H1 (cell line): ENCODE measurements around the gene AGPAT4. TPM values are rescaled to one million over a fixed set of nuclear protein-coding genes. Genes with fewer than 3 reads are reported as not detected.

ENCODE experiments used
- CTCF ChIA-PET: fragments of 300-600 bp; sonication (Branson Sonifier 250); formaldehyde crosslinking; loops from one replicate; lab custom pipeline; 2021; ENCODE audit not compliant: partially characterized antibody; lab: Charles Lee
- POLR2A ChIA-PET: fragments of 300-600 bp; sonication (Branson Sonifier 250); formaldehyde crosslinking; loops from one replicate; lab custom pipeline; 2021; ENCODE audit warnings: inconsistent platforms; ENCODE audit not compliant: partially characterized antibody; lab: Charles Lee
- DNase-seq, 2 experiments: peaks; one replicate each; pipeline versions ENCODE4 v3.0.0 to v3.0.0-alpha.2; 2010 to 2022; ENCODE audit warnings: low spot score in 2 of 2, low read depth in 1 of 2, mixed read lengths in 1 of 2
- FAIRE-seq: peaks from 2 replicates; lab custom pipeline; 2011; peaks lifted over from hg19 to GRCh38; lab: Jason Lieb, UNC
- H2AFZ ChIP-seq: 2 replicates; pipeline ENCODE4 v1.8.1; 2012; ENCODE audit warnings: low read length, inconsistent platforms
- H2AK5ac ChIP-seq: 2 replicates; pipeline ENCODE4 v1.6.1; 2013; ENCODE audit warnings: low read depth, low read length
- H2BK120ac ChIP-seq: replicated peaks from 2 replicates; pipeline ENCODE3; 2013; ENCODE audit warnings: low read depth, low read length, inconsistent platforms
- H2BK12ac ChIP-seq: 2 replicates; pipeline ENCODE4 v1.6.1; 2013; ENCODE audit warnings: low read depth, low read length
- H2BK15ac ChIP-seq: 2 replicates; pipeline ENCODE4 v1.6.1; 2013; ENCODE audit warnings: low read length
- H2BK20ac ChIP-seq: 2 replicates; pipeline ENCODE4 v1.6.1; 2013; ENCODE audit warnings: low read length
- H2BK5ac ChIP-seq: 2 replicates; pipeline ENCODE4 v1.6.1; 2013; ENCODE audit warnings: low read depth, low read length
- H3K14ac ChIP-seq: 2 replicates; pipeline ENCODE4 v1.6.1; 2013; ENCODE audit warnings: inconsistent platforms; ENCODE audit not compliant: insufficient read length
- H3K18ac ChIP-seq: 2 replicates; pipeline ENCODE4 v1.6.1; 2013; ENCODE audit warnings: low read length; ENCODE audit errors: extremely low read depth
- H3K23ac ChIP-seq: 2 replicates; pipeline ENCODE4 v1.6.1; 2013; ENCODE audit warnings: inconsistent platforms; ENCODE audit not compliant: insufficient read length
- H3K23me2 ChIP-seq: 2 replicates; pipeline ENCODE4 v1.6.1; 2013; ENCODE audit warnings: low read depth, low read length
- H3K27ac ChIP-seq: 2 replicates; pipeline ENCODE4 v1.6.1; 2011; ENCODE audit warnings: low read depth, low read length, inconsistent platforms
- H3K27me3 ChIP-seq, 4 experiments: replicated peaks in 1 of 4; 1 replicate in 1 of 4; 2 replicates in 3 of 4; pipeline versions ENCODE4 v1.6.1 to v1.8.1; 2011 to 2013; ENCODE audit warnings: low read length in 3 of 4, mild to moderate bottlenecking in 3 of 4, inconsistent platforms in 2 of 4, mixed read lengths in 2 of 4, moderate library complexity in 1 of 4; ENCODE audit not compliant: control insufficient read depth in 3 of 4, insufficient read depth in 3 of 4; ENCODE audit errors: extremely low read depth in 1 of 4
- H3K36me3 ChIP-seq, 4 experiments: 2 replicates each; pipeline versions ENCODE4 v1.6.1 to v1.8.1; 2011 to 2013; ENCODE audit warnings: mild to moderate bottlenecking in 4 of 4, low read length in 3 of 4, moderate library complexity in 2 of 4, control low read depth in 1 of 4, inconsistent platforms in 1 of 4; ENCODE audit not compliant: insufficient read depth in 4 of 4, control insufficient read depth in 2 of 4
- H3K4ac ChIP-seq: replicated peaks from 2 replicates; pipeline ENCODE3; 2013; ENCODE audit warnings: low read length, low read depth, mixed read lengths, inconsistent platforms; ENCODE audit not compliant: insufficient read length
- H3K4me1 ChIP-seq, 4 experiments: replicated peaks in 1 of 4; 1 replicate in 1 of 4; 2 replicates in 3 of 4; pipeline versions ENCODE4 v1.6.1 to v1.8.1; 2011 to 2013; ENCODE audit warnings: low read length in 3 of 4, inconsistent platforms in 2 of 4, mixed read lengths in 1 of 4; ENCODE audit not compliant: insufficient read depth in 4 of 4, control insufficient read depth in 3 of 4
- H3K4me2 ChIP-seq, 2 experiments: 2 replicates each; pipeline versions ENCODE4 v1.6.1 to v1.8.1; 2011 to 2013; ENCODE audit warnings: low read depth in 2 of 2, low read length in 2 of 2, control low read depth in 1 of 2, inconsistent platforms in 1 of 2, mild to moderate bottlenecking in 1 of 2; ENCODE audit not compliant: insufficient read depth in 1 of 2
- H3K4me3 ChIP-seq, 4 experiments: fragments of 200-600, 300-600 bp in 1 of 4; sonication (generic), shearing (Covaris generic), sonication (Bioruptor Twin) in 1 of 4; 2 replicates each; pipeline versions ENCODE4 v1.5.1 to v1.8.1; 2011 to 2016; ENCODE audit warnings: low read length in 4 of 4, low read depth in 3 of 4, control low read depth in 2 of 4, inconsistent platforms in 2 of 4, mild to moderate bottlenecking in 2 of 4, mixed read lengths in 1 of 4, moderate library complexity in 1 of 4; ENCODE audit not compliant: insufficient read depth in 2 of 4; ENCODE audit errors: extremely low read depth in 1 of 4
- H3K56ac ChIP-seq: replicated peaks from 2 replicates; pipeline ENCODE3; 2013; ENCODE audit warnings: low read depth, mild to moderate bottlenecking, mixed read lengths, low read length, inconsistent platforms; ENCODE audit not compliant: insufficient read length
- H3K79me1 ChIP-seq: 2 replicates; pipeline ENCODE4 v1.6.1; 2013; ENCODE audit warnings: low read depth, low read length, control low read depth
- H3K79me2 ChIP-seq, 2 experiments: 2 replicates each; pipeline versions ENCODE4 v1.6.1 to v1.8.1; 2012 to 2013; ENCODE audit warnings: low read length in 2 of 2, mild to moderate bottlenecking in 2 of 2, inconsistent platforms in 1 of 2; ENCODE audit not compliant: insufficient read depth in 2 of 2, control insufficient read depth in 1 of 2
- H3K9ac ChIP-seq, 4 experiments: replicated peaks in 1 of 4; 1 replicate in 1 of 4; 2 replicates in 3 of 4; pipeline versions ENCODE4 v1.6.1 to v1.8.1; 2011 to 2013; ENCODE audit warnings: low read depth in 3 of 4, low read length in 3 of 4, control low read depth in 2 of 4, mild to moderate bottlenecking in 2 of 4, moderate library complexity in 2 of 4, inconsistent platforms in 1 of 4; ENCODE audit errors: extremely low read depth in 1 of 4
- H3K9me3 ChIP-seq, 2 experiments: 2 replicates each; pipeline versions ENCODE4 v1.6.1 to v1.8.1; 2012 to 2013; ENCODE audit warnings: mild to moderate bottlenecking in 2 of 2, moderate library complexity in 2 of 2, control low read depth in 1 of 2, inconsistent platforms in 1 of 2, low read depth in 1 of 2, low read length in 1 of 2, mixed read lengths in 1 of 2; ENCODE audit not compliant: insufficient read depth in 2 of 2
- H4K20me1 ChIP-seq, 2 experiments: replicated peaks in 1 of 2; 2 replicates each; pipeline versions ENCODE3 to v1.8.1; 2011 to 2013; ENCODE audit warnings: inconsistent platforms in 2 of 2, low read length in 2 of 2, mild to moderate bottlenecking in 1 of 2; ENCODE audit not compliant: insufficient read depth in 2 of 2, control insufficient read depth in 1 of 2
- H4K5ac ChIP-seq: 2 replicates; pipeline ENCODE4 v1.6.1; 2013; ENCODE audit warnings: low read length, low read depth, mixed read lengths, inconsistent platforms; ENCODE audit not compliant: insufficient read length
- H4K8ac ChIP-seq: 2 replicates; pipeline ENCODE4 v1.8.0; 2013; ENCODE audit warnings: mild to moderate bottlenecking, moderate library complexity, low read length, inconsistent platforms; ENCODE audit not compliant: insufficient read depth; ENCODE audit errors: extremely low read depth
- H4K91ac ChIP-seq: replicated peaks from 2 replicates; pipeline ENCODE3; 2013; ENCODE audit warnings: low read length, mixed read lengths, inconsistent platforms; ENCODE audit not compliant: insufficient read length
- CHD2 ChIP-seq: IDR thresholded peaks from 2 replicates; pipeline ENCODE4 v1.6.1; 2012; ENCODE audit warnings: low read length, improper control_type of control experiment
- KDM1A ChIP-seq: fragments of 200-600, 300-600 bp; sonication (generic); IDR thresholded peaks from 2 replicates; pipeline ENCODE4 v1.7.1; 2016; ENCODE audit warnings: mild to moderate bottlenecking, low read length, borderline replicate concordance
- SIRT6 ChIP-seq: IDR thresholded peaks from one replicate; pipeline ENCODE4 v1.7.1; 2012; ENCODE audit warnings: low read length, inconsistent platforms
- SUZ12 ChIP-seq: fragments of 200-600 bp; sonication (generic); IDR thresholded peaks from 2 replicates; pipeline ENCODE4 v1.6.1; 2012; ENCODE audit warnings: mild to moderate bottlenecking, inconsistent platforms, low read length, moderate library complexity, mixed read lengths
- TEAD4 ChIP-seq: IDR thresholded peaks from 2 replicates; pipeline ENCODE4 v1.6.1; 2012; ENCODE audit warnings: low read depth, low read length, inconsistent platforms, mixed read lengths
- WGBS, 2 experiments: shearing (Covaris generic) in 1 of 2; methylation state at CpG; one replicate each; pipeline versions ENCODE4 v1.1.6 to v1.1.7; 2013 to 2015; ENCODE audit warnings: low lambda C conversion rate in 2 of 2, mixed read lengths in 2 of 2, inconsistent platforms in 1 of 2, low coverage in 1 of 2, missing lambda C conversion rate in 1 of 2; ENCODE audit not compliant: insufficient replicate concordance in 2 of 2, insufficient coverage in 1 of 2, insufficient read length in 1 of 2; ENCODE audit errors: extremely low coverage in 1 of 2, missing lambda C conversion rate in 1 of 2; 5-methylcytosine and 5-hydroxymethylcytosine counted together
- polyA plus RNA-seq, 7 experiments: library from polyadenylated mRNA; depleted of rRNA in 3 of 7; stranded (reverse) in 5 of 7; unstranded in 2 of 7; fragments of >200 nt in 5 of 7; fragments of 200-250 nt in 2 of 7; gene quantifications; 1 replicate in 5 of 7; 2 replicates in 1 of 7; 4 replicates in 1 of 7; pipeline versions ENCODE4 v1.2.1 to v1.2.3, GENCODE V29; 2011 to 2013; ENCODE audit warnings: missing spikeins in 2 of 7, mixed read lengths in 2 of 7
- total RNA-seq: library from RNA; stranded (reverse); fragmentation: NEBNext Ultra II Directional; extraction: Animal tissue kit (Norgen Biotek cat#: 25700); gene quantifications from 2 replicates; pipeline ENCODE4 v1.2.1, GENCODE V29; 2021

AGPAT4 gene
- total and polyA plus RNA-seq, 2 of the 8 experiments (the other 6 are each of a cell fraction or from before 2014, with no cell fraction given) = 13.5 to 23.8 TPM

DNA sequence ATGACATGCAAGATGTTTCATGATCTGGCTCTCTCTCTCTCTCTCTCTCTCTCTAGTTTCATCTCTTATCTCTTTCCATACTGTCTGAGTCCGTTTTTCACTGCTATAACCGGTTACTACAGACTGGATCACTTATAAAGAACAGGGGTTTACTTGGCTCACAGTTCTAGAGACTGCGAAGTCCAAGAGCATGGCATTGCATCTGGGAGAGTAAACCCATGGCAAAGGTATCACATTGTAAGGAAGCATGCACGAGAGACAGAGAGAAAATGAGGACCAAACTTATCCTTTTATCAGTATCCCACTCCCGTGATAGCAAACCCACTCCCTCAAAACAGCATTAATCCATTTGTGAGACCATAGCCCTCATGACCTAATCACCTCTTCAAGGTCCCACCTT, 7.2 kb upstream of the AGPAT4 start:
- Histone ChIP-seq H3K4ac (no peak overlapping the region), H3K56ac (no peak overlapping the region), H2BK120ac (no peak overlapping the region), H3K79me1 (no peaks in the 10 kb centered on the region), H3K4me2 (no peak overlapping the region), H3K23ac (no peak overlapping the region), H3K23me2 (no peaks in the 10 kb centered on the region)
- TF ChIP-seq KDM1A (no peak), SUZ12 (no peak), TEAD4 (no peak), CHD2 (no peak), SIRT6 (no peak)
- TF ChIP-seq, all 59 proteins: peak for 0
- Histone ChIP-seq H3K4me1 (no peaks in the 10 kb centered on the region), H2AFZ (no peak overlapping the region), H2AK5ac (no peak overlapping the region), H3K14ac (no peak overlapping the region), H3K4me3 (no peak overlapping the region), H4K5ac (no peak overlapping the region), H2BK20ac (no peak overlapping the region), H2BK15ac (no peak overlapping the region), H2BK12ac (no peak overlapping the region), H3K27me3 (no peaks in the 10 kb centered on the region), H3K27ac (no peak overlapping the region), H3K9ac (no peak overlapping the region), H4K91ac (no peak overlapping the region), H3K18ac (no peak overlapping the region), H3K79me2 (no peaks in the 10 kb centered on the region), H3K9me3 (peaks cover 0 to 3% of the 10 kb centered on the region in 2 experiments; a peak in 2 of 4 replicates), H3K36me3 (no peaks in the 10 kb centered on the region), H2BK5ac (no peak overlapping the region), H4K20me1 (no peaks in the 10 kb centered on the region), H4K8ac (no peak overlapping the region)
- FAIRE-seq (no peak), DNase-seq (no peak)
- ChIA-PET POLR2A (no interaction called here), CTCF (interaction anchor here (1.5 kb wide), 1 partner anchor 89 kb away, joined by 3 read pairs; no protein-coding TSS in a partner anchor)
- WGBS, 2 experiments = 90% methylated on average over 5 of the region's 5 CpGs; no CpG with 5 or more reads in 1 of the 2 experiments
